ENCODE measurements around the gene CDK16. TPM values are rescaled to one million over a fixed set of nuclear protein-coding genes. Genes with fewer than 3 reads are reported as not detected.

Gene CDK16
- total RNA-seq, 4 donors from 2014 or later, result 70.5 to 90.1 (median 88.0) TPM

Other genes starting within 250 kb of the CDK16 start
- 1 to 10 TPM in 2 of 4 donors, under 1 TPM in 1, not detected in 1; 0.29 to 1.8 (median 1.5) TPM for gene RGN, start 140.2 kb upstream of the CDK16 start, total RNA-seq
- gene NDUFB11, start 74.0 kb upstream of the CDK16 start, total RNA-seq, result 10 to 100 TPM; 28.0 to 67.3 (median 51.7) TPM
- gene RBM10, start 73.5 kb upstream of the CDK16 start, total RNA-seq, result 10 to 100 TPM; 27.9 to 33.1 (median 30.2) TPM
- 100 to 1,000 TPM; 146 to 186 (median 157) TPM for gene UBA1, start 24.9 kb upstream of the CDK16 start, total RNA-seq
- gene USP11, start 14.3 kb downstream of the CDK16 start, total RNA-seq, result 10 to 100 TPM; 15.4 to 28.3 (median 20.9) TPM
- under 1 TPM in 2 of 4 donors, not detected in 2; 0.18 to 0.40 TPM for gene ZNF157, start 151.9 kb downstream of the CDK16 start, total RNA-seq

Measured in suprapubic skin (tissue), 4 donors.